HG03175 (cell line): ENCODE data around the gene TMEM163.
"Not testable (repeated sequence)": the region's sequence is repeated elsewhere in the genome, so short reads cannot be mapped to it uniquely, and the experiment has no call there.

Experiments used
- ATAC-seq: cut with Tn5 transposase; IDR thresholded peaks from one replicate; pipeline ENCODE4 v1.9.1; 2021; ENCODE audit warnings: mild to moderate bottlenecking, moderate library complexity; ENCODE audit not compliant: unreplicated experiment

TMEM163 gene

GRCh38 chr2:134623046-134623445, 95.8 kb downstream of the TMEM163 start:
- ATAC-seq: no peak

GRCh38 chr2:134621939-134622705, 96.7 kb downstream of the TMEM163 start:
- ATAC-seq: no peak

GRCh38 chr2:134619250-134619649, 99.5 kb downstream of the TMEM163 start:
- no peak for ATAC-seq

- not testable (repeated sequence) for ATAC-seq
Observed at GRCh38 chr2:134615480-134615879, 103.3 kb downstream of the TMEM163 start.

GRCh38 chr2:134611316-134611715, 107.5 kb downstream of the TMEM163 start:
- no peak for ATAC-seq

GRCh38 chr2:134610871-134611270, 107.9 kb downstream of the TMEM163 start:
- no peak for ATAC-seq

GRCh38 chr2:134609924-134610513, 108.8 kb downstream of the TMEM163 start:
- no peak for ATAC-seq

- ATAC-seq: no peak
Observed at GRCh38 chr2:134603966-134604365, 114.8 kb downstream of the TMEM163 start.

GRCh38 chr2:134602666-134603065, 116.1 kb downstream of the TMEM163 start:
- no peak for ATAC-seq

- no peak for ATAC-seq
Observed at GRCh38 chr2:134601264-134601663, 117.5 kb downstream of the TMEM163 start.

- no peak for ATAC-seq
Observed at GRCh38 chr2:134600208-134600607, 118.6 kb downstream of the TMEM163 start.

GRCh38 chr2:134599236-134599635, 119.6 kb downstream of the TMEM163 start:
- ATAC-seq: no peak

GRCh38 chr2:134594399-134594798, 124.4 kb downstream of the TMEM163 start:
- ATAC-seq: no peak

GRCh38 chr2:134593519-134593918, 125.3 kb downstream of the TMEM163 start:
- ATAC-seq: no peak

- no peak for ATAC-seq
Observed at GRCh38 chr2:134592377-134592776, 126.4 kb downstream of the TMEM163 start.

- no peak for ATAC-seq
Observed at GRCh38 chr2:134591526-134591925, 127.3 kb downstream of the TMEM163 start.

- no peak for ATAC-seq
Observed at GRCh38 chr2:134590679-134591078, 128.1 kb downstream of the TMEM163 start.

GRCh38 chr2:134589171-134590083, 129.4 kb downstream of the TMEM163 start:
- not testable (repeated sequence) for ATAC-seq

GRCh38 chr2:134588556-134588955, 130.2 kb downstream of the TMEM163 start:
- ATAC-seq: no peak

- ATAC-seq: no peak
Observed at GRCh38 chr2:134586326-134586965, 132.4 kb downstream of the TMEM163 start.

GRCh38 chr2:134583997-134584520, 134.7 kb downstream of the TMEM163 start:
- no peak for ATAC-seq
